OCI-LY3 (cell line): ENCODE measurements around the gene DOCK8.

Source experiments
- EZH2phosphoT487 ChIP-seq: fragments of 200-600 bp; shearing (Covaris generic); IDR thresholded peaks from 2 replicates; pipeline ENCODE4 v1.6.1; 2018; ENCODE audit warnings: antibody characterized with exemption, mixed run types, low read depth
- TF ChIP-seq, protein P1 (sequence below): fragments of 200-600, 300-600 bp; sonication (generic); IDR thresholded peaks from 2 replicates; pipeline ENCODE4 v1.5.1; 2014; ENCODE audit warnings: antibody characterized with exemption, low read length, low read depth

DNA sequence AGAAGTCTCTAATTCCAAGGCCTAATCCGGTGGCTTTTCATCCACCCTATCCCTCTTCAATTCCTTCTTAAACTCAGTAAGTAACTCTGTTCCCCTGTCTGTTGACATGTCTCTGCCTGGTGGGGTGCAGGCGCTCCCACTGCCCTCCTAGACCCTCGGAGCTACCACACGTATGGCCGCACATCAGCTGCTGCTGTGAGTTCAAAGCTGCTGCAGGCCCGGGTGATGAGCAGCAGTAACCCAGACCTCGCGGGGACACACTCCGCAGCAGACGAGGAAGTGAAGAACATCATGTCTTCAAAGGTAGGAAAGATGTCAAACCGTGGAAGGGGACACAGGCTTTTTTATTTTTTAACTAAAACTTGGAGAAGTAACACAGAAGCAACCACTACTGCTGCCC, 167.7 kb downstream of the DOCK8 start:
- TF ChIP-seq, protein P1, sequence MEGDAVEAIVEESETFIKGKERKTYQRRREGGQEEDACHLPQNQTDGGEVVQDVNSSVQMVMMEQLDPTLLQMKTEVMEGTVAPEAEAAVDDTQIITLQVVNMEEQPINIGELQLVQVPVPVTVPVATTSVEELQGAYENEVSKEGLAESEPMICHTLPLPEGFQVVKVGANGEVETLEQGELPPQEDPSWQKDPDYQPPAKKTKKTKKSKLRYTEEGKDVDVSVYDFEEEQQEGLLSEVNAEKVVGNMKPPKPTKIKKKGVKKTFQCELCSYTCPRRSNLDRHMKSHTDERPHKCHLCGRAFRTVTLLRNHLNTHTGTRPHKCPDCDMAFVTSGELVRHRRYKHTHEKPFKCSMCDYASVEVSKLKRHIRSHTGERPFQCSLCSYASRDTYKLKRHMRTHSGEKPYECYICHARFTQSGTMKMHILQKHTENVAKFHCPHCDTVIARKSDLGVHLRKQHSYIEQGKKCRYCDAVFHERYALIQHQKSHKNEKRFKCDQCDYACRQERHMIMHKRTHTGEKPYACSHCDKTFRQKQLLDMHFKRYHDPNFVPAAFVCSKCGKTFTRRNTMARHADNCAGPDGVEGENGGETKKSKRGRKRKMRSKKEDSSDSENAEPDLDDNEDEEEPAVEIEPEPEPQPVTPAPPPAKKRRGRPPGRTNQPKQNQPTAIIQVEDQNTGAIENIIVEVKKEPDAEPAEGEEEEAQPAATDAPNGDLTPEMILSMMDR: no peak
- no peak for TF ChIP-seq EZH2phosphoT487
